NCI-H187 treated with DMSO at 0.1 percent for 48 hours (cell line): ENCODE results near the gene GABRB2.
A peak's percentile ranks its signal among the peaks of the same experiment; 100 is the strongest.

Experiments used
- DNase-seq: peaks from one replicate; lab custom pipeline; 2025; lab: John Stamatoyannopoulos, UW

Gene GABRB2

GRCh38 chr5:161387121-161387520 is 159.4 kb downstream of the GABRB2 start:
- no peak for DNase-seq

- peak; percentile 63 for DNase-seq
These were observed 161.5 kb downstream of the GABRB2 start for GRCh38 chr5:161385027-161385426.

GRCh38 chr5:161382685-161383084 is 163.8 kb downstream of the GABRB2 start:
- no peak for DNase-seq

- DNase-seq = no peak
These were observed 166.0 kb downstream of the GABRB2 start for GRCh38 chr5:161380486-161380885.

GRCh38 chr5:161378701-161379100 is 167.8 kb downstream of the GABRB2 start:
- peak; percentile 49 for DNase-seq

GRCh38 chr5:161376034-161376433 is 170.5 kb downstream of the GABRB2 start:
- no peak for DNase-seq

GRCh38 chr5:161373345-161373707 is 173.2 kb downstream of the GABRB2 start:
- DNase-seq = no peak

GRCh38 chr5:161372682-161373344 is 173.7 kb downstream of the GABRB2 start:
- DNase-seq = no peak

- no peak for DNase-seq
These were observed 177.5 kb downstream of the GABRB2 start for GRCh38 chr5:161369022-161369421.

GRCh38 chr5:161358446-161358845 is 188.1 kb downstream of the GABRB2 start:
- no peak for DNase-seq

GRCh38 chr5:161344234-161344633 is 202.3 kb downstream of the GABRB2 start:
- DNase-seq = no peak

GRCh38 chr5:161342886-161343285 is 203.6 kb downstream of the GABRB2 start:
- DNase-seq = no peak

- no peak for DNase-seq
These were observed 206.5 kb downstream of the GABRB2 start for GRCh38 chr5:161340012-161340411.

- DNase-seq = no peak
These were observed 213.2 kb downstream of the GABRB2 start for GRCh38 chr5:161333194-161333880.

GRCh38 chr5:161332343-161332742 is 214.2 kb downstream of the GABRB2 start:
- DNase-seq = no peak

GRCh38 chr5:161314033-161314432 is 232.5 kb downstream of the GABRB2 start:
- DNase-seq = no peak

- DNase-seq = no peak
These were observed 233.6 kb downstream of the GABRB2 start for GRCh38 chr5:161312882-161313281.

- no peak for DNase-seq
These were observed 234.6 kb downstream of the GABRB2 start for GRCh38 chr5:161311965-161312364.

- DNase-seq = no peak
These were observed 235.3 kb downstream of the GABRB2 start for GRCh38 chr5:161311146-161311708.

- DNase-seq = no peak
These were observed 240.1 kb downstream of the GABRB2 start for GRCh38 chr5:161306351-161306995.

GRCh38 chr5:161305601-161306000 is 240.9 kb downstream of the GABRB2 start:
- DNase-seq = no peak

GRCh38 chr5:161302559-161302958 is 244.0 kb downstream of the GABRB2 start:
- DNase-seq = peak; percentile 87

GRCh38 chr5:161301586-161301985 is 244.9 kb downstream of the GABRB2 start:
- no peak for DNase-seq
